ENCODE data around the gene KCNQ1.

DNA sequence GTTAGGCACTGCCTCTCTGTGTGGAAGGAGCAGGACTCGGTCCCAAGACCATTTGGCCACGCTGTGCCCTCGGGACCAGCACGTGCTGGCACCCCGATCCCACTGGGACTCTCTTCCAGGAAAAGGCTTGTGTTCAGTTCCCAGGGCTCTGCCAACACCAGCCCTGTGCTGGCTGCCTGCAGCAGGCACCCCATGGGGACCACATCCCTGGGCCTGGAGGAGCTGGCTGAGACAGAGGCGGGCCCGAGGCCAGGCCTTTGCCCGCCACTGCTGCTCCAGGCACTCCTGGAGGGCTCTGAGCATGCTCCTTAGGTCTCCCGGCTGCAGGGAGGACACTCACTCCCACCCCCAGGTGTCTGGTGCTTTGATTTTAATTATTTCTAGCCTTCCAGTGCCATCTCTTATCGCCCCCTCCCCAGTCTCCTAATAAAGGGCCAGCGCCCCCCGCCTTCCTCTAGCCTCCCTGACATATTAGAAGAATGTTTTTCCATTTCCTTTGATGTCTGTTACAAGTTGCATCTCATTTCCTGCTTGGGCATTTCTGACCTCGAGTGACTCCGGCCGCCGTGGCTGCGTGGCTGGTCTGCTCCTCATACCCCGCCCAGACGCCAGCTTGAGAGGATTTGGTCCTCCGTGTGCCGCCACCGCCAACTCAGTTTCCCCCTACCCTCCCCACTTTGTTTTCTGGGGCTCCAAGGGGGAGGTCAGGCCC lies 426.3 kb downstream of the KCNQ1 start:
- TF ChIP-seq, protein P1, sequence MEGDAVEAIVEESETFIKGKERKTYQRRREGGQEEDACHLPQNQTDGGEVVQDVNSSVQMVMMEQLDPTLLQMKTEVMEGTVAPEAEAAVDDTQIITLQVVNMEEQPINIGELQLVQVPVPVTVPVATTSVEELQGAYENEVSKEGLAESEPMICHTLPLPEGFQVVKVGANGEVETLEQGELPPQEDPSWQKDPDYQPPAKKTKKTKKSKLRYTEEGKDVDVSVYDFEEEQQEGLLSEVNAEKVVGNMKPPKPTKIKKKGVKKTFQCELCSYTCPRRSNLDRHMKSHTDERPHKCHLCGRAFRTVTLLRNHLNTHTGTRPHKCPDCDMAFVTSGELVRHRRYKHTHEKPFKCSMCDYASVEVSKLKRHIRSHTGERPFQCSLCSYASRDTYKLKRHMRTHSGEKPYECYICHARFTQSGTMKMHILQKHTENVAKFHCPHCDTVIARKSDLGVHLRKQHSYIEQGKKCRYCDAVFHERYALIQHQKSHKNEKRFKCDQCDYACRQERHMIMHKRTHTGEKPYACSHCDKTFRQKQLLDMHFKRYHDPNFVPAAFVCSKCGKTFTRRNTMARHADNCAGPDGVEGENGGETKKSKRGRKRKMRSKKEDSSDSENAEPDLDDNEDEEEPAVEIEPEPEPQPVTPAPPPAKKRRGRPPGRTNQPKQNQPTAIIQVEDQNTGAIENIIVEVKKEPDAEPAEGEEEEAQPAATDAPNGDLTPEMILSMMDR (IDR thresholded peaks at IDR 0.05; ENCODE audit: low read length) = no peak
- no peak for TF ChIP-seq EZH2 (IDR thresholded peaks at IDR 0.05; ENCODE audit: borderline replicate concordance, low read length)
